GM21360 (cell line): ENCODE data around the gene ALKBH1.
"Not testable (repeated sequence)": the region's sequence is repeated elsewhere in the genome, so short reads cannot be mapped to it uniquely, and the experiment has no call there.

Experiments
- ATAC-seq: cut with Tn5 transposase; IDR thresholded peaks from one replicate; pipeline ENCODE4 v1.9.1; 2021; ENCODE audit warnings: mild to moderate bottlenecking, moderate library complexity; ENCODE audit not compliant: unreplicated experiment

ALKBH1 gene

DNA sequence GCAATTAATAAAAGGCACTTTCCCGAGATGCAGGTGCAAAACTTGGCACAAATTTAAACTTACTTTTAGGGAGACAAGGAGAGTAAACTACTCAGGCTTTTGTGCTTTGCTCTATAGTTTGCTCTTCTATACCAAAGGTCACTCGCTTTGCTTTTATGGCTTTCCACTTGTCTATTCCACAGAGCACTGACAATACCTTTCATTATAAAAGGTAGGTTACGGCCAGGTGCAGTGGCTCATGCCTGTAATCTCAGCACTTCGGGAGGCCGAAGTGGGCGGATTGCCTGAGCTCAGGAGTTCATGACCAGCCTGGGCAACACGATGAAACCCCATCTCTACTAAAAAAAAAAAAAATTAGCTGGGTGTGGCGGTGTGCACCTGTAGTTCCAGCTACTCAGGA is 32.9 kb downstream of the ALKBH1 start:
- no peak for ATAC-seq

DNA sequence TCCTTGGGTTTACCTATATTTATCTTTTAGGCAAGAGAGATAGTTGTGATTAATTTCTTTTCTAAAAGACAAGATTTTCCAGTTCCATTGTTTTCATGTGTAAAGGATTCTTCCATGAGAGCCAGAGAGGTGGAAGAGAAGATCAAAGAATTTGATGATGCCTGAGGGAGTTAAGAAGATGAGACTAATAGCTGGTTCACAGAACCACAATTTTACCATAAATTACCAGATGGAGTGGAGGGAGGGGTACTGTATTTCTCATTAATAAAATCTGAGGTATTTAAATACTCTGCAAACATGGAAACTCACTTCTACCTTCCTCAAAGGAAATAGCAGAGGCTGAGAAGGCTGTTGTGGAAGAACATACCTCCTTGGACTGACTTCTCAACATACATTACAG is 34.6 kb downstream of the ALKBH1 start:
- ATAC-seq = no peak

DNA sequence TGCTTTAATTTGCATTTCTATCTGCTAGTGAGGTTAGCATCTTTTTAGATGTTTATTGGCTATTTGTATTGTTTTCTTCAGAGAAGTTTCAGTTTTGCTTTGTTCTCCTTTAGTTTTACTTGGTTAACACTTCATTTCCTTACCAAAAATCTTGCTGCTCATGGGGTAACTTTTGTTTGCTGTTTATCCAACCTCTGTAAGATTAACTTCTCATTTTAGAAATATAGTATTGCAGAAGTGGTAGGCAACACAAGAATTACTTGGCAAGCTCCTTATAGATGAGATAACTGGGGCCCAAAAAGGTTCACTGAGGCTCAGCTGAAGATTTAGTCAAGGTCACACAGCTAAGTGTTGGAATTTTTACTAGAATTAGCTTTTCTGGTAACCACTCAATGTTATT is 40.5 kb downstream of the ALKBH1 start:
- no peak for ATAC-seq

DNA sequence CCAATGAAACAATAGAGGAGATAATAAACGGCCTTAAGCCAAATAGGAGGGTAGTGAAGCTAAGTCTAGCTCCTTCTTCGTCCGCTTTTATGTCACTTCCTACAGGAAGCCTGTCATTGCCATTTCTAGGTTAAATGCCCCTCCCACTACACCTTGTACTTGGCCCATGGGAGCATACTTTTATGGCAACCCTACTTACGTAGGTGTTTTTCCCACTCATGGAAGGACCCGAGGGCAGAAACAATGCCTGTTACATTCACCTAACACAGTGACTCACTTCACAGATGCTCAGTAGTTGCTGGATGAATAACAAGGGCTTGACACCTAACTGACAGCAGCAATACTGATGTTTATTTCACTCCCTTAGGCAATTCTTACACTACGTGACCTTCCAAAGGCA is 44.5 kb downstream of the ALKBH1 start:
- ATAC-seq = no peak

DNA sequence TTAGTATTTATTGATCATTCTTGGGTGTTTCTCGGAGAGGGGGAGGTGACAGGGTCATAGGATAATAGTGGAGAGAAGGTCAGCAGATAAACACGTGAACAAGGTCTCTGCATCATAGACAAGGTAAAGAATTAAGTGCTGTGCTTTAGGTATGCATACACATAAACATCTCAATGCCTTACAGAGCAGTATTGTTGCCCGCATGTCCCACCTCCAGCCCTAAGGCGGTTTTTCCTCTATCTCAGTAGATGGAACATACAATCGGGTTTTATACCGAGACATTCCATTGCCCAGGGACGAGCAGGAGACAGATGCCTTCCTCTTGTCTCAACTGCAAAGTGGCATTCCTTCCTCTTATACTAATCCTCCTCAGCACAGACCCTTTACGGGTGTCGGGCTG is 46.3 kb downstream of the ALKBH1 start:
- ATAC-seq = not testable (repeated sequence)

DNA sequence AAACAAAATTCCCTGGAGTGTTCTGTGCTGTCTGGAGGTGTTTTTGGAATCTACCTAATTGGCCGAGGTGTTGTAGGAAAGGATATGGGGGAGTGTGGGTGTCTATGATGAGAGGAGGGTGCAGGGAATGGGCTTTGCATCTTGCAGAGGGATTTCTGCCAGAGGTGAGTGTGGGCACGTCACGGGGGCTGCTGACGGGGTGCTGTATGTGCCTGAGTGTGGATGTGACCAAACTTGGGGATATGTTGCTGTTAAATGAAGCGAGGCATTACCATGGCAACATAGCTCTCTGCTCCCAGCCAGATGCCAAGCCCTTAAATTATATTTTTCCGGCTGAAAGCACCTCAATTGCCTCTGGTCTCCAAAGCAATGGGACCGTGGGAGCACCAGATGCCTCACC is 47.1 kb downstream of the ALKBH1 start:
- ATAC-seq = no peak

DNA sequence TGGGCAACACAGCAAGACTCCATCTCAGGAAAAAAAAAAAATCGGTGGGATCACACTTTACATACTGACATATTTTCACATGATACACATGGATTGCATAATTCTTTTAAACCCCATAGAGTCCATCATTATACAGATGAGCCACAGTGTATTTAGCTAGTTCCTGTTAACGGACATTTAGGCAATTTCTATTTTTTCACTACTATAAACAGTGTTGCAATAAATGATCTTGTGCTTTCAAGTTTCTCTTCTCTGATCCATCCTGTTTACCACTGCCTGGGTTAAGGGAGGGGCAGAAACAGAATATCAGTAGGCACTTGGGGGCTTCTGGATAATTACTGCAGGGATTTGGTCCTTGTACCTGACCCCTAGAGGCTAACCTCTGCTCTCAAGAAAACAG is 48.0 kb downstream of the ALKBH1 start:
- no peak for ATAC-seq

DNA sequence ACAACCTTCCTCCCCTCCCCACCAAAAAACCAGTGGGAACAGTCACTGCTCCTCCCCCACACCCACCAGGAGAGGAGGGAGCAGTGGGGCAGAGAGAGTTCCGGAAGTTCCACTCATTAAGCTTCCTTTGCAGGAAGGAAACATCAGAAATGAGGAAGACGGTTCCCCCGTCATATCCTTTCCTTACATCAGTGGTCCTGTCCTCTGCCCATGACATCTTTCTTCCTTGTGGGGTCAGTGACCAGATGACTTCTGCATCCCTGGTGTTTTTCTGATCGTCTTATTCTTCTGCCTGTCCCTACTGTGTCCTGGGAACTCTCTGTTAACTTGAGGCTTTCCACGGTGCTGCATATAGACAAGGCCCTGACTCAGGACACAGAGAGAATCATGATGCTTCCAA is 50.5 kb downstream of the ALKBH1 start:
- ATAC-seq = no peak

DNA sequence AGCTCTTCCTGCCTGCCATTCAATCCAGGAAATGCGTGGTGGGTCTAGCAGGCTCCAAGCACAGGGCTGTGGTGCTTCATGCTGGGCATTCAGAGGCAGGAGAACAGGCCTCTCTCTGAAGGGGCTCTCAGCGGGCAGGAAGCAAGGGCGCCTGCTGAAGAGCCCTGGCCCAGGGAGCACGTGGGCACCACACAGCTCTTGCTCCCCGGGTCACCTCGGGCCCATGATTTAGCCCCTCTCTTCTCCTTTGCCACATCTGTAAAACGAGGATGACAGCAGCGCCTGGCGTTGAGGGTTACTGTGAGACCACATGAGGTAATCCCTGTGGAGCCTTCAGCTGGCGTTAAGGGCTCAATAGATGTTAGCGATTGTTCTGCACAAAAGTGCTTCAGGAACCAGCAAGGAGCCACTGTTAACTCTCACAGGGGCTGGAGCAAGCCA is 53.8 kb downstream of the ALKBH1 start:
- ATAC-seq = no peak

DNA sequence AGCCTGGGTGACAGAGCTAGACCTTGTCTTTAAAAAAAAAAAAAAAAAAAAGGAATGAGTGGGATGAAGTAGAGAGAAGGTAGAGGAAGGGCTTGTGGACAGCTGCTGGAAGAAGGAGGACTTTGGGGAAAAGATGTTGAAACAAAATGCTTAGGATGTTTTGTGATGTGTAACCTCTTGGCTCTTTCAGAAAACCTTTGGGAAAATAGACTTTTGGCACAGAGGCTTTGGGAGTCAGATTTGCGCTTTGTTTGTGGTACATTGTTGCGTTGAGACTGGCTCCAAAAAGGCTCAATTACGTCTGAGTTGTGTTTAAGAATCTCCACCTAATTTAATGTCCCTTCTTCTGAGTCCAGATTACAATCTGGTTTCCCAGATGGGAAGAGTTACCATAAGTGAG is 58.5 kb downstream of the ALKBH1 start:
- ATAC-seq = no peak

DNA sequence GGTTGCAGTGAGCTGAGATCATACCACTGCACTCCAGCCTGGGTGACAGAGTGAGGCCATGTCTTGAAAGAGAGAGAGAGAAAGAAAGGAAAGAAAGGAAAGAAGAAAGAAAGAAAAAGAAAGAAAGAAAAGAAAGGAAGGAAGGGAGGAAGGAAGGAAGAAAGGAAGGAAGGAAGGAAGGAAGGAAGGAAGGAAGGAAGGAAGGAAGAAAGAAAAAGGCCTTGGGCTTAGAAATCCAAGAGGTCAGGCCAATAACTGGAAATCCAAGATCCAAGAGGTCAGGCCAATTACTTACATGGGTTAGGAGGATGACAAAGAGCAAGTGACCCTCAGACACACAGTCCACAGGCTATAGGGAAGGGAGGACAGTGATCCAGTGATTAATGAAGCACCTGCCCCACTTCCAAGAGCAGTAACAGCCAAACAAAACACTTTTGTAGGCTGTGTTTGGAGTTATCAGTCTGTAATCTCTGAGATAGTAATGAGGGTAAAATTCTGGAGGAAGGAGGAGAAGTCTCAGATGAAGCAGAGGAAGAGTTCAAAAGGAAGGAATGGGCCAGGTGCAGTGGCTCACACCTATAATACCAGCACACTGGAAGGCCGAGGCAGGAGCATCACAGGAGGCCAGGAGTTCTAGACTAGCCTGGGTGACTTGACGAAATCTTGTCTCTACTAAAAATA is 59.2 kb downstream of the ALKBH1 start:
- no peak for ATAC-seq

DNA sequence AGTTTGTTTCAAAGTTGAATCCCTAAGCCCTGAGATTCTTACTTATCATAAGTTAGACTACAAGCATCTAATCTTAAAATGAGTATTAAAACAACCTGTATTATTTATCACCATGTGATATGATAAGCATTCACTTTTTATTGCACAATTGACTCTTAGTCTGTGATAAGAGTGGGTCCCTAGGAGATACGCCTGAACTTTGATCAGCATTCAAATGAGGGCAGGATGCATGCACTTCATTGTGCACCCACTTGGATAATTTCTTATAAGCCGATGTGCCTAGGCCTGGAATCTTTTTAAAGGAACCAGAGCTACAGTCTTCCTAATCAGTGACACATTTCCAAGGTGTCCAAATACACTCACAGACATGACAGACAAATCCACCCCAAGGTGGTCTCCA is 60.0 kb downstream of the ALKBH1 start:
- no peak for ATAC-seq

DNA sequence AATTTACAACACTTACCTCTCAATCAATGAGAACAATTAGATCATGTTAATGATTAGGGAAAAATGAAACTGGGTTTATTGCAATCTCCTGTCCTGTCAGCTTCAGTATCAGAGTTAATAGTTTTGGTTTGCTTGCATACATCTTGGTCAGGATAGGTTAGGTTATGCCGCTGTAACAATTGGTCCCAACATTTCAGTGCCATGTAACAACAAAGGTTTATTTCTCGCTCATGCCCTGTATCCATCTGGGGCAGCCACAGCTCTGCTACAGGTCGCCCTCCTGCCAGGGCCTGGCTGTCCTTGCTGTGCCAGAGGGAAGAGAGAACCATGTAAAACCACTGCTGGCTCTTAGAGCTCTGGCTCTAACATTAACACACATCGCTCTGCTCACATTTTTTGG is 60.9 kb downstream of the ALKBH1 start:
- ATAC-seq = no peak

DNA sequence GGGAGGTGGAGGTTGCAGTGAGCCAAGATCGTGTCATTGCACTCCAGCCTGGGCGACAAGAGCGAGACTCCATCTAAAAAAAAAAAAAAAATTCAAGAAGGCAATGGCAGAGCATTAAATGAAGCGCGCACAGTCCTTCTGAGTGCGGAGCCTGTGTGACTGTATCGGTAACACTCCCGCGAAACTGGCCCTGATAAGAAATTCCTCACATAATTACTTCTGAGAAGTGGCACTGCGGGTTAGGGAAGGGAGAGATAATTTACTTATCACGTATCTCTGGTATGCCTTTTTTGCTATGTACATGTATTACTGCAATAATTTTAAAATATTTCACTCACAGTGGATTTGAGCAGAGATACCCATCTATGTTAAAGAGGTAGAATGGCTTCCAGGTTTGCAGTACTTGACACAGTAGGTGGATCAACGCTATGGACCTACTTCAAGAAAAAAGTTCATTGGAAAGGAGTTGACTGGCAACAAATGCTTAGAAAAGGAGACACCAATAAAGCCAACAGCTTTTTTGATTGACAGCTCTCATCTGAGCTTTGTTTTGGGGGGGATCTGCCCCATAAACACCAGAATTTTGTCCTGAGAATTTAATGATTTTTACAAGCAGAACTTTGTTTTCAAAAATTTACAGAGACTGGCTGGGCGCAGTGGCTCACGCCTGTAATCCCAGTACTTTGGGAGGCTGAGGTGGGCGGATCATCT is 62.1 kb downstream of the ALKBH1 start:
- ATAC-seq = no peak

DNA sequence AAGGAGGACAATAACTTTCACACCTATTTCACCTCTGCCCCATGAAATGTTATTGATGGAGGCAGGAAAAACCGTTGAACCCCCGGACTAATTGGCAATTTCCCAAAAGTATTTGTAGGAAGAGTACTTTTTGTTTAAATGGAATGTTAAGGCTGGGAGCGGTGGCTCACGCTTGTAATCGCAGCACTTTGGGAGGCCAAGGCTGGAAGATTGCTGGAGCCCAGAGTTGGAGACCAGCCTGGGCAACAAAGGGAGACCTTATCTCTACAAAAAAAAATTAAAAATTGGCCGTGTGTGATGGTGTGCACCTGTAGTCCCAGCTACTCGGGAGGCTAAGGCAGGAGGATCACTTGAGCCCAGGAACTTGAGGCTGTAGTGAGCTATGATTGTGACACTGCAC is 65.4 kb downstream of the ALKBH1 start:
- ATAC-seq = no peak

DNA sequence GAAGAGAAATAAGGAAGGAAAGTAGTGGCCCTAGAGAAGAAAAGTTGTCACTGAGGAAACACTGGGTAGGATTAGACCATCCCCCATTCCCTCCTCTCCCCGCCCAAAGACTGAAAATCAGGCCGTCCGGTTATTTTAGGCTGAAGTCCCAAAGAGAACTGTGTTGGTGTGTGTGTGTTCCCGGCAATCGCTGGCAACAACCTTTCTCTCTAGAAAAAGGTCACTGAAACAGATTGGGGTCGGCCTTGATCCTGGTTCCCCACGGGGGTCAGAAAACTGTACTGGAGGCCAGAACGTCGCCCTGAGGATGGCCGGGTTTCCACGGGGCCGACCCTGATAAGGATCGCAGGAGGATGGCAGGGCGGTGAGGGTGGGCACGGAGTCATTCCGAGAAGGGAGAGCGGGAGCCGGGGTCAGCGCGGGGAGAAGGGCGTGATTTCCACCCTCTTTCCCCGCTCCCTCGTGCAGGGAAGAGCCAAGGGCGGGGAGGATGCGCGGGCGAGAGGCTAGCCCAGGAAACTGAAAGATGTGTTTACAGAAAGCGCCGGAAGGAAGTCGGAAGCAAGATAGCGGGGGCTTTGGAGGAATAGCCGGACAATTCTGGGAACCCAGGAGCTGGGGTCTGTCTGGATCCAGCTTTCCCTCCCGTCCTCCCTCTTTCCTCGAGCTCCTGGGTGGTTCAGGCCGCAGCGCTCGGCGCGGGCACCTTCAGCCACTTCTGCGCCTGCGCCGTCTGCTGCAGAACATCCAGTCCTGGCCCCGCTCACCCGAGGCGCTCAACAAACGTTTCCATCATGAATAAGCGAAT is 66.1 kb downstream of the ALKBH1 start:
- no peak for ATAC-seq

DNA sequence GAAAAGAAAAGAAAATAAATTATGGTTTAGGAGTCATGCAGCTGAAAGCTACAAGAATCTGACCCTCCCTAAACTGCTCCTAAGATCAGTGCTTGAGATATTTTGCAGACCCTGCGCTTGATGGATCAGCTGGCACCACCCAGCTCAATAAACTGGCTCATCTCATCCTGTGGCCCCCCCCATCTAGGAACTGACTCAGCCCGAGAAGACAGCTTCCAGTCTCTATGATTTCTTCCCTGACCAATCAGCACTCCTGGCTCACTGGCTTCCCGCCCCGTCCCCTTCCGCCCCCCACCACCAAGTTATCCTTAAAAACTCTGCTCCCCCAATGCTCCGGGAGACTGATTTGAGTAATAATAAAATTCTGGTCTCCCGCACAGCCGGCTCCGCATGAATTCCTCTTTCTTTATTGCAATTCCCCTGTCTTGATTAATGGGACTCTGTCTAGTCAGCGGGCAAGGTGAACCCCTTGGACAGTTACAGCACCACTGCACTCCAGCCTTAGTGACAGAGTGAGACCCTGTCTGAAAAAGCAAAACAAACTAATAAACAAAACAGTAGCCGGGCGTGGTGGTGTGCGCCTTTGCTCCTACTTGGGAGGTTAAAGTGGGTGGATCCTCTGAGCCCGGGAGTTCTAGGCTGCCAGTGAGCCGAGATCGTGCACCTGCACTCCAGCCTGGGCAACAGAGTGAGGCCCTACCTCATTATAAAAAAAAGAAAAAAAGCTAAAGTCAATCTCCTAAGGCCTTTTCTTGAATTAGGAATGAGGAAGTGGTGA is 66.9 kb downstream of the ALKBH1 start:
- ATAC-seq = no peak

DNA sequence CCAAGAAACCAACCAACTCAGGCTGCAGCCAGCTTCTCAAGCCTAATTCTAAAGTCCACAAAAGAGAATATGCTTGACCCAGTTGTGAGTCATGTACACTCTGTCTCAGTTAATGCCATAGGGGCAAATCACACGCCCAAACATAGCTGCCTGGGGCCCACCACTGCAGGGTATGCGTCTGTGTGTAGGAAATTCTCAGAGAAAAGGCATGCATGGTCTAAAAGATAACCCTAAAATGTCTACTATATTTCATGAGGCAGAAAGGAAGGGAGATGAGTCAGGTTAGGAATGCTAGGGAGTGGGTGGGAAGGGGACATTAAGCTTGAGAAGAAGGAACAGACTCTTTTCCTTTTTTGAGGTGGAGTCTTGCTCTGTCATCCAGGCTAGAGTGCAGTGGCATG is 69.1 kb downstream of the ALKBH1 start:
- no peak for ATAC-seq

DNA sequence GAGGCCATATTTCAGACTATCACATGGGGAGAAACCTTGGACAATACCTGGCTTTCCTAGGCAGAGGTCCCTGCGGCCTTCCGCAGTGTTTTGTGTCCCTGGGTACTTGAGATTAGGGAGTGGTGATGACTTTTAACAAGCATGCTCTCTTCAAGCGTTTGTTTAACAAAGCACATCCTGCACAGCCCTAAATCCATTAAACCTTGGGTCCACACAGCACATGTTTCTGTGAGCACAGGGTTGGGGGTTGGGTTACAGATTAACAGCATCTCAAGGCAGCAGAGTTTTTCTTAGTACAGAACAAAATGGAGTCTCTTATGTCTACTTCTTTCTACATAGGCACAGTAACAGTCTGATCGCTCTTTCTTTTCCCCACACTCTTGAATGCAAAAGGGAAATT is 72.0 kb downstream of the ALKBH1 start:
- ATAC-seq = not testable (repeated sequence)

DNA sequence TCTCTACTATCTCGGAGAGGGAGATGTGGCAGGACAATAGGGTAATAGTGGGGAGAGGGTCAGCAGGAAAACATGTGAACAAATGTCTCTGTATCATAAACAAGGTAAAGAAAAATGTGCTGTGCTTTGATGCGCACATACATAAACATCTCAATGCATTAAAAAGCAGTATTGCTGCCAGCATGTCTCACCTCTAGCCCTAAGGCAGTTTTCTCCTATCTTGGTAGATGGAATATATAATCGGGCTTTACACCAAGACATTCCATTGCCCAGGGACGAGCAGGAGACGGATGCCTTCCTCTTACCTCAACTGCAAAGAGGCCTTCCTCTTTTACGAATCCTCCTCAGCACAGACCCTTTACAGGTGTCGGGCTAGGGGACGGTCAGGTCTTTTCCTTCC is 72.4 kb downstream of the ALKBH1 start:
- ATAC-seq = not testable (repeated sequence)

DNA sequence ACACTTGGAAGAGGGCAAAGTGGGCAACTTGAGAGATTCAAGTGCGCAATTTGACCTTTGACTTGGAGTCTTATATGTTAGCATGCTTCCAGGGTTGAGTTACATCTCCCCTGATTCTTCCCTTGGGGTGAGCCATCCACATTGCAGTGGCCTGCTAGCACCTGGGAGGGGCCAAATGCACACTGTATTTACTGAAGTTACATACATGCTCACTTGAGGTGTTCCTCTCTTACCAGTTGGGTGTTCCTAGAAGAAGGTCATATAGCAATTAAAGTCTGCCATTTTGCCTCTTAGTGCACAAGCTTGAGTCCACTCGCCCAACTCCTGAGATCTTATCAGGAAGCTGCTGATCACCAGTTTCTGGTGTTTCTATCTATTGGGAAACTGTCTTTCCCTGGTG is 77.7 kb downstream of the ALKBH1 start:
- ATAC-seq = no peak
